ENCODE results near the gene EIF4A3.
"Not testable (repeated sequence)": the region's sequence is repeated elsewhere in the genome, so short reads cannot be mapped to it uniquely, and the experiment has no call there.

Gene EIF4A3

DNA sequence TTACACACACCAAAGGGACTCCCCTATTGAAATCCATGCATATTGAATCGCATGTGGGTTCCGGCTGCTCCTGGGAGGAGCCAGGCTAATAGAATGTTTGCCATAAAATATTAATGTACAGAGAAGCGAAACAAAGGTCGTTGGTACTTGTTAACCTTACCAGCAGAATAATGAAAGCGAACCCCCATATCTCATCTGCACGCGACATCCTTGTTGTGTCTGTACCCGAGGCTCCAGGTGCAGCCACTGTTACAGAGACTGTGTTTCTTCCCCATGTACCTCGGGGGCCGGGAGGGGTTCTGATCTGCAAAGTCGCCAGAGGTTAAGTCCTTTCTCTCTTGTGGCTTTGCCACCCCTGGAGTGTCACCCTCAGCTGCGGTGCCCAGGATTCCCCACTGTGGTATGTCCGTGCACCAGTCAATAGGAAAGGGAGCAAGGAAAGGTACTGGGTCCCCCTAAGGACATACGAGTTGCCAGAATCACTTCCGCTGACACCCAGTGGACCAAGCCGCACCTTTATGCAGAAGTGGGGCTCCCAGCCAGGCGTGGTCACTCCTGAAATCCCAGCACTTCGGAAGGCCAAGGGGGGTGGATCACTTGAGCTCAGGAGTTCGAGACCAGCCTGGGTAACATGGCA is 43.4 kb downstream of the EIF4A3 start:
- FAIRE-seq, result no peak
- no peak for DNase-seq (ENCODE audit: insufficient read length, low spot score)

GRCh38 chr17:80102664-80103448 is 44.1 kb downstream of the EIF4A3 start:
- no peak for FAIRE-seq
- DNase-seq (ENCODE audit: insufficient read length, low spot score), result no peak

DNA sequence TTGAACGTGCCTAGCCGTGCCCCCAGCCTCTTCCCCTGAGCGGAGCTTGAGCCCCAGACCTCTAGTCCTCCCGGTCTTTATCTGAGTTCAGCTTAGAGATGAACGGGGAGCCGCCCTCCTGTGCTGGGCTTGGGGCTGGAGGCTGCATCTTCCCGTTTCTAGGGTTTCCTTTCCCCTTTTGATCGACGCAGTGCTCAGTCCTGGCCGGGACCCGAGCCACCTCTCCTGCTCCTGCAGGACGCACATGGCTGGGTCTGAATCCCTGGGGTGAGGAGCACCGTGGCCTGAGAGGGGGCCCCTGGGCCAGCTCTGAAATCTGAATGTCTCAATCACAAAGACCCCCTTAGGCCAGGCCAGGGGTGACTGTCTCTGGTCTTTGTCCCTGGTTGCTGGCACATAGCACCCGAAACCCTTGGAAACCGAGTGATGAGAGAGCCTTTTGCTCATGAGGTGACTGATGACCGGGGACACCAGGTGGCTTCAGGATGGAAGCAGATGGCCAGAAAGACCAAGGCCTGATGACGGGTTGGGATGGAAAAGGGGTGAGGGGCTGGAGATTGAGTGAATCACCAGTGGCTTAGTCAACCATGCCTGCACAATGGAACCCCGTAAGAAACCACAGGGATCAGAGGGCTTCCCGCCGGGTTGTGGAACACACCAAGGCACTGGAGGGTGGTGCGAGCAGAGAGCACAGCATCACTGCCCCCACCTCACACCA is 44.8 kb downstream of the EIF4A3 start:
- DNase-seq (ENCODE audit: insufficient read length, low spot score), result no peak
- no peak for FAIRE-seq

DNA sequence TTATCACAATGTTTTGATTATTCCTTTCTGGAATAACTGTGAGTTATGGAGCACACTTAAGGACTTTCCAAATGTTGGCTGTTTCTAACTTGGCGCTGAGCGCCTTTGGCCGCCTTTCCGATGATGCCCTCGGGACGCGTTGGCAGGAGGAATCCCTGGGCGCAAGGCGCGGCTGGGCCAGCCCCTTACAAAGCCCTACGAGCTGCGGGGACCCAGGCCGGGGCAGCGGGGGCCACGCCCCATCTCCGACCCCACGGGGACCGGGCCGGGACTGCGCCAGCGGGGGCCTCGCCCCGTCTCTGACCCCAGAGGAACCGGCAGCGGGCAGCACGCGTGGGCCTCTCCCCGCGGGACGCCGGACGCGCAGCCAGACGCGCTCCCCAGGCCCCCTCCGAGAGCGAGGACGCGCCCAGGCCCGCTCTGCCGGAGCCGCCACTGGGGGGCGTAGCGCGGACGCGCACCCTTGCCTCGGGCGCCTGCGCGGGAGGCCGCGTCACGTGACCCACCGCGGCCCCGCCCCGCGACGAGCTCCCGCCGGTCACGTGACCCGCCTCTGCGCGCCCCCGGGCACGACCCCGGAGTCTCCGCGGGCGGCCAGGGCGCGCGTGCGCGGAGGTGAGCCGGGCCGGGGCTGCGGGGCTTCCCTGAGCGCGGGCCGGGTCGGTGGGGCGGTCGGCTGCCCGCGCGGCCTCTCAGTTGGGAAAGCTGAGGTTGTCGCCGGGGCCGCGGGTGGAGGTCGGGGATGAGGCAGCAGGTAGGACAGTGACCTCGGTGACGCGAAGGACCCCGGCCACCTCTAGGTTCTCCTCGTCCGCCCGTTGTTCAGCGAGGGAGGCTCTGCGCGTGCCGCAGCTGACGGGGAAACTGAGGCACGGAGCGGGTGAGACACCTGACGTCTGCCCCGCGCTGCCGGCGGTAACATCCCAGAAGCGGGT is 45.6 kb downstream of the EIF4A3 start, which contains the start of gene GAA:
TSS of gene GAA (plus strand) at position 571 of the 935 bp plus-strand sequence. CDS start 3,006 bp downstream, outside the sequence.
- FAIRE-seq (peak; percentile 84), DNase-seq (ENCODE audit: insufficient read length, low spot score) (peak; percentile 94)

DNA sequence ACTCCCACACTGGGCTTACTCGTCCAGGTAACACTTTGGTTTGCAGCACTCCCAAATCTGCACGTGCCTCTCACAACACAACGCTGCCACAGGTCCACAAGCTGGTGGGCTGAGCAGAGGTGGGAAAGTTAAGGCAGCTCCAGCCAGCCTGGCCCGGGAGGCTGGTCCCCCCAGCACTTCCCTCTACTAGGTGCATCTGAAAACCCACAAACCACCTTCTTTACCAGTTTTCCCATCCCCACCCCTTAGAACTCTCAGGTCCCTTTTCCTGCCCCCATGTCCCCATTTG is 46.9 kb downstream of the EIF4A3 start:
- DNase-seq (ENCODE audit: insufficient read length, low spot score) (no peak), FAIRE-seq (no peak)

DNA sequence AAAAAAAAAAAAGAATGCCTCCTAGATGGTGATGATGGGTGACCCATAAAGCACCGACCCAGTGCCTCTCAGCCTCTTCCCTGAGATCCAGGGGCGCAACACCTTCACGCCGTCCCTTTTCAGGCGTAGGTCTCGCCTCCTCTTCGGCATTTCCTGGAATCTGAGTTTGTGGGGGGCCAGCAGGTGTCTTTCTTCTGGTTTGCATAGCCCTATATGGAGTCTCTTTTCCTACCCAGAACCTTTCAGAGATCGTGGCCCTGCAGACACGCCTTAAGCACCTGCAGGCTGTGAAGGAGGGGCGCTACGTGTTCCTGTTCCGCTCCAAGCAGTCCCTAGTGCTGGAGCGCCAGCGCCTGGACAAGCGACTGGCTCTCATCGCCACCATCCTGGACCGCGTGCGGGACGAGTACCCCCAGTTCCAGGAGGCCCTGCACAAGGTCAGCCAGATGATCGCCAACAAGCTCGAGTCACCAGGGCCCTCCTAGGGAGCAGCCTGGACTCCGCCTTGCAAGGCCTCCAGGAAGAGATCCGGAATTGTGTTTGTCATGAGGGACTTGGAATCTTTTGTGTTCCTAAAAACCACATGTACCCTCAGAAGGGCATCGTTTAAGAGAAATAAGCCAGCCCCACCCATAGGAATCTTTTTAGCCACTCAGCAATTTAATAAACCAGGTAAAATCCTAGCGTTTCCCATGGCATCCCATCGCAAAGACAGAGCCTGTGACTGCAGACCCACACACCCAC is 47.5 kb downstream of the EIF4A3 start:
- DNase-seq (ENCODE audit: insufficient read length, low spot score) (no peak), FAIRE-seq (no peak)

DNA sequence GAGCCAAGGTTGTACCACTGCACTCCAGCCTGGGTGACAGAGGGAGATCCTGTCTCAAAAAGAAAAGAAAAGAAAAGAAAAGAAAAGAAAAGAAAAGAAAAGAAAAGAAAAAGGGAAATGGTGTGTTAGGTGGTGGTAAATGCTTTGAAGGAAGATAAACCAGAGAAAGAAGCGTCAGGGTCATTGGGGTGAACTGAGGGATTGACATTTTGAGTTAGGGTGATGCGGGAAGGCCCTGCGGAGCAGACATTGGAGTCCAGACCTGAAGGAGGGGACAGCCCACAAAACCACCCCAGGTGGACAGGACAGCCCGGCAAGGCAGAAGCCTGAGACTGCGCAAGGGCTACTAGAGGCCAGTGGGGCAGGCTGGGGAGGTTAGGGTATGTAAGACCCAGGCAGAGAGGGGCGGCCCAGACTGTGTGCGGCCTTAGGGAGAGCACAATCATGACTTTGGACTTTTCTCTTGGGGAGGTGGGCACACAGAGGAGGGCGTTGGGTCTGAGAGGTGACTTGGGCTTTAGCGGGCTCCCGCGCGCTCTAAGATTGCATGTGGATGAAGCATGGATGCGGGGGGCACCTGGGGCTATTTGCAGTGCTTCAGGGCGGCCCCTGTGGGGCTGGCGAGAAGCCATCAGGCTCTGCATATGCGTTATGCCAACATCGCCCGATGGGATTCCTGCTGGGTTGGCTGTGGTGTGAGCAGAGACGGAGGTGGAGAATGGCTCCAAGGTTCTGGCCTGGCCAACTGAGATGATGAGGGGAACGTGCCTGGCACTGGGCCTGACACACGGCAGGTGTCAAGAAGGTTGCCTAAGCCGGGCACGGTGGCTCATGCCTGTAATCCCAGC is 48.9 kb downstream of the EIF4A3 start:
- no peak for FAIRE-seq

GRCh38 chr17:80097127-80097621 is 49.8 kb downstream of the EIF4A3 start:
- DNase-seq (ENCODE audit: insufficient read length, low spot score) (no peak), FAIRE-seq (no peak)

More for the DNA sequence above, 48.9 kb downstream of the EIF4A3 start:
- DNase-seq (ENCODE audit: insufficient read length, low spot score), result no peak

DNA sequence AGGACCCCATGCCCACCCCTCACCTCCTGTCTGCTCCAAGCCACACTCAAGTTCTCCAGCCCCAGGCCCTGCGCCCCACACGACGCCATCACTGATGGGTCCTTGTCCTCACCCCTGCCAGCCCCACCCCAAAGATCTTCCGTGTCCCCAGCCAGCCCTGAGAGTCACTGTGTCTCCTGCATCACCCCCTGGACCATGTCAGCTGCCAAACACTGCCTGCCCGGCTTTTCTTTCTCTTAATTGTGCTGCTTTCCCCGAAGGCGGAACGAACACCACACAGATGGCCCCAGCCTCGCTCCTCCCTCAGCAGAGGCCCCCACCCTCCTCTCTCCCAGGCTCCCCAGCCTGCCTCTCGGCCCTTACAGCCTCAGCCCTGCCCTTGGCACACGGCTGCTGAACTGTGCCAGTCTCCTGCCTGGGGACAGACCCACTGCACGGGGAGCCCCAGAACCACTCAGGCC is 50.3 kb downstream of the EIF4A3 start:
- DNase-seq (ENCODE audit: insufficient read length, low spot score) (no peak), FAIRE-seq (no peak)

- no peak for FAIRE-seq
- DNase-seq (ENCODE audit: insufficient read length, low spot score), result no peak
Observed at GRCh38 chr17:80095844-80096475, 51.0 kb downstream of the EIF4A3 start.

GRCh38 chr17:80095038-80095843 is 51.7 kb downstream of the EIF4A3 start:
- DNase-seq (ENCODE audit: insufficient read length, low spot score) (no peak), FAIRE-seq (no peak)

- FAIRE-seq (no peak), DNase-seq (ENCODE audit: insufficient read length, low spot score) (no peak)
Observed at GRCh38 chr17:80092959-80093358, 54.0 kb downstream of the EIF4A3 start.

- FAIRE-seq (no peak), DNase-seq (ENCODE audit: insufficient read length, low spot score) (no peak)
Observed at GRCh38 chr17:80091376-80091775, 55.6 kb downstream of the EIF4A3 start.

GRCh38 chr17:80090164-80090563 is 56.8 kb downstream of the EIF4A3 start:
- FAIRE-seq, result peak; percentile 98
- not testable (repeated sequence) for DNase-seq (ENCODE audit: insufficient read length, low spot score)

DNA sequence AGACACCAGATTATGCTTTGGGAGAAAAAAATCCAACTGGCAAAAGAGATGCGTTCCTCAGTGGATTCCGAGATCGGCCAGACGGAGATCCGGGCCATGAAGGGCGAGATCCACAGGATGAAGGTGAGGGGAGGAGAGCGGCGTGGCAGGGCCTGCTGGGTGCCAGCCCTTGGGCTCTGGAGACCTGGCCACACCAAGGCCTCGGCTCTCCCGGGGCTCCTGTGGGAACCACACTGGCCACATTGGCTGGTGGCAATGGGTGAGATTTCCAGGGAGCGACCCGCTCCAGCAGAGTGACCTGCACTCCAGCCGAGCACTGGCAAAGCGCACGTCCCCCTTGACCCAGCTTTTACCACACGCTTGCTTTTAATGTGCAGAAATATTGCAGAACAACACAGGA is 57.2 kb downstream of the EIF4A3 start:
- FAIRE-seq, result no peak
- no peak for DNase-seq (ENCODE audit: insufficient read length, low spot score)

- FAIRE-seq, result no peak
- no peak for DNase-seq (ENCODE audit: insufficient read length, low spot score)
Observed at GRCh38 chr17:80087346-80088265, 59.3 kb downstream of the EIF4A3 start.

All from HTR-8/SVneo (cell line).